ENCODE measurements around the gene RIF1. TPM values are rescaled to one million over a fixed set of nuclear protein-coding genes. Genes with fewer than 3 reads are reported as not detected.

The RIF1 gene
- total RNA-seq, 1 donor: 48.5 TPM

GRCh38 chr2:151439127-151439526 lies 29.4 kb downstream of the RIF1 start:
- Histone ChIP-seq H3K27me3 (ENCODE audit: insufficient read depth, low read length) (no peaks in the 10 kb centered on the region), H3K36me3 (ENCODE audit: insufficient read depth, low read length) (peaks cover 87% of the 10 kb centered on the region), H3K27ac (ENCODE audit: low read depth, low read length) (no peak overlapping the region), H2AFZ (ENCODE audit: low read length) (no peak overlapping the region), H3K79me2 (ENCODE audit: insufficient read depth, low read length) (no peaks in the 10 kb centered on the region), H4K20me1 (ENCODE audit: insufficient read depth, low read length) (no peaks in the 10 kb centered on the region), H3K4me1 (ENCODE audit: insufficient read depth, low read length) (no peaks in the 10 kb centered on the region), H3K4me3 (ENCODE audit: insufficient read depth, low read length) (no peak overlapping the region), H3K4me2 (ENCODE audit: insufficient read depth, low read length) (no peak overlapping the region), H3K9me3 (ENCODE audit: low read depth, low read length) (no peaks in the 10 kb centered on the region)
- DNase-seq (ENCODE audit: insufficient read length, low spot score, missing footprints): no peak
- no peak for TF ChIP-seq CTCF (IDR thresholded peaks at IDR 0.05; ENCODE audit: extremely low read depth, low read depth, low read length)

DNA sequence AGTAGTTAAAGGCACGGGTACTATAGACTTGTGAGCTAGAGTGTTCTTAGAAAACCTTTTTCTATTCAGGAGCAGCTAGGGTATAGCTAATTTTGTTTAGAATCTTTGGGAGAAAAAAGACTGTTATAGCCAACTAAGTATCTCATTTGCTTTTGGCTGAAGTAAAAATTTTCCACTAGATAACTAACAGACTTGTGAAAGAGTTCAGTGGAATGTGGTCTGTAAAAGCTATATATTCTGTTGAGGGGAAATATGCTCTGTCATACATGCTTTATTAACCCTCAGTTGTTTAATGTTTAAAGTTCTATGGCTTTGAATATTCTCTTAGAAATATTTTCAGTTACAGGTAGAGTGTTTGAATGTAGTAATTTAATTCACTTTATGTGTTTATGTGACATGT lies 49.7 kb downstream of the RIF1 start:
- H3K4me2 ChIP-seq (ENCODE audit: insufficient read depth, low read length): no peak overlapping the region
- H4K20me1 ChIP-seq (ENCODE audit: insufficient read depth, low read length): no peaks in the 10 kb centered on the region
- H2AFZ ChIP-seq (ENCODE audit: low read length): no peak overlapping the region
- DNase-seq (ENCODE audit: insufficient read length, low spot score, missing footprints): no peak
- no peaks in the 10 kb centered on the region for H3K9me3 ChIP-seq (ENCODE audit: low read depth, low read length)
- H3K79me2 ChIP-seq (ENCODE audit: insufficient read depth, low read length): no peaks in the 10 kb centered on the region
- H3K36me3 ChIP-seq (ENCODE audit: insufficient read depth, low read length): peaks cover 72% of the 10 kb centered on the region
- H3K4me1 ChIP-seq (ENCODE audit: insufficient read depth, low read length): no peaks in the 10 kb centered on the region
- H3K27me3 ChIP-seq (ENCODE audit: insufficient read depth, low read length): no peaks in the 10 kb centered on the region
- no peak overlapping the region for H3K27ac ChIP-seq (ENCODE audit: low read depth, low read length)
- no peak overlapping the region for H3K4me3 ChIP-seq (ENCODE audit: insufficient read depth, low read length)
- no peak for TF ChIP-seq CTCF (IDR thresholded peaks at IDR 0.05; ENCODE audit: extremely low read depth, low read depth, low read length)

GRCh38 chr2:151465771-151466170 lies 56.1 kb downstream of the RIF1 start:
- TF ChIP-seq CTCF (IDR thresholded peaks at IDR 0.05; ENCODE audit: extremely low read depth, low read depth, low read length): no peak
- Histone ChIP-seq H3K27ac (ENCODE audit: low read depth, low read length) (no peak overlapping the region), H3K36me3 (ENCODE audit: insufficient read depth, low read length) (peaks cover 79% of the 10 kb centered on the region), H2AFZ (ENCODE audit: low read length) (no peak overlapping the region), H3K79me2 (ENCODE audit: insufficient read depth, low read length) (peaks cover under 1% of the 10 kb centered on the region), H3K27me3 (ENCODE audit: insufficient read depth, low read length) (no peaks in the 10 kb centered on the region), H3K4me1 (ENCODE audit: insufficient read depth, low read length) (no peaks in the 10 kb centered on the region), H3K4me2 (ENCODE audit: insufficient read depth, low read length) (no peak overlapping the region), H3K9me3 (ENCODE audit: low read depth, low read length) (no peaks in the 10 kb centered on the region), H4K20me1 (ENCODE audit: insufficient read depth, low read length) (no peaks in the 10 kb centered on the region), H3K4me3 (ENCODE audit: insufficient read depth, low read length) (no peak overlapping the region)
- DNase-seq (ENCODE audit: insufficient read length, low spot score, missing footprints): no peak

DNA sequence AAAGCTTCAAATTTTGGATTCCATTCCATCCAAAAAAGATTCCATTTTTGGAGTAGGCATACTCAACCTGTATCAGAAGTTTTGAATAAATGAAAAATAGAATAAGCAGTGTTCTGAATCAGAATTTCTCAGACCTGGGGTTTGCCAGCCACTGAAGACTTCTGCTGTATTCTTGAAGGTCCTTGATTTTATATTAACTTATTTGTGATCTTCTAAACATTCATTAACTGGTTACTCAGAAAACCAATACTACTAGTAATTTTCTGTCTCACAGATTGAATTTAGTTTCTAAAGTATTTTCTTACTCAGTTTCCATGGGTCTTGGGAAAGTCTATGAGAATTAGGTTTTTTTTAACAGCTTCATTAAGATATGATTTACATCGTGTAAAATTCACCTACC lies 60.9 kb downstream of the RIF1 start:
- Histone ChIP-seq H3K79me2 (ENCODE audit: insufficient read depth, low read length) (peaks cover 3% of the 10 kb centered on the region), H3K4me2 (ENCODE audit: insufficient read depth, low read length) (no peak overlapping the region), H3K36me3 (ENCODE audit: insufficient read depth, low read length) (peaks cover 63% of the 10 kb centered on the region), H3K27me3 (ENCODE audit: insufficient read depth, low read length) (no peaks in the 10 kb centered on the region), H3K4me1 (ENCODE audit: insufficient read depth, low read length) (no peaks in the 10 kb centered on the region), H2AFZ (ENCODE audit: low read length) (no peak overlapping the region), H4K20me1 (ENCODE audit: insufficient read depth, low read length) (no peaks in the 10 kb centered on the region), H3K9me3 (ENCODE audit: low read depth, low read length) (no peaks in the 10 kb centered on the region), H3K27ac (ENCODE audit: low read depth, low read length) (no peak overlapping the region), H3K4me3 (ENCODE audit: insufficient read depth, low read length) (no peak overlapping the region)
- DNase-seq (ENCODE audit: insufficient read length, low spot score, missing footprints): no peak
- no peak for TF ChIP-seq CTCF (IDR thresholded peaks at IDR 0.05; ENCODE audit: extremely low read depth, low read depth, low read length)
